NB4 (cell line): ENCODE measurements around the gene ADGRA1.

ENCODE experiments used
- MYC ChIP-seq: IDR thresholded peaks from 2 replicates; pipeline ENCODE4 v1.6.1; 2011; ENCODE audit warnings: low read depth, low read length
- POLR2A ChIP-seq: IDR thresholded peaks from 2 replicates; pipeline ENCODE4 v1.6.1; 2011; ENCODE audit warnings: mild to moderate bottlenecking; ENCODE audit not compliant: insufficient read length; ENCODE audit errors: extremely low read depth
- TF ChIP-seq, protein P1 (sequence below): IDR thresholded peaks from one replicate; pipeline ENCODE4 v1.5.1; 2012; ENCODE audit warnings: low read depth, low read length
- TF ChIP-seq, protein P2 (sequence below): IDR thresholded peaks from 2 replicates; pipeline ENCODE4 v1.6.1; 2011; ENCODE audit warnings: low read depth, low read length

GRCh38 chr10:133141958-133142340 is 54.2 kb downstream of the ADGRA1 start:
- TF ChIP-seq, protein P1, sequence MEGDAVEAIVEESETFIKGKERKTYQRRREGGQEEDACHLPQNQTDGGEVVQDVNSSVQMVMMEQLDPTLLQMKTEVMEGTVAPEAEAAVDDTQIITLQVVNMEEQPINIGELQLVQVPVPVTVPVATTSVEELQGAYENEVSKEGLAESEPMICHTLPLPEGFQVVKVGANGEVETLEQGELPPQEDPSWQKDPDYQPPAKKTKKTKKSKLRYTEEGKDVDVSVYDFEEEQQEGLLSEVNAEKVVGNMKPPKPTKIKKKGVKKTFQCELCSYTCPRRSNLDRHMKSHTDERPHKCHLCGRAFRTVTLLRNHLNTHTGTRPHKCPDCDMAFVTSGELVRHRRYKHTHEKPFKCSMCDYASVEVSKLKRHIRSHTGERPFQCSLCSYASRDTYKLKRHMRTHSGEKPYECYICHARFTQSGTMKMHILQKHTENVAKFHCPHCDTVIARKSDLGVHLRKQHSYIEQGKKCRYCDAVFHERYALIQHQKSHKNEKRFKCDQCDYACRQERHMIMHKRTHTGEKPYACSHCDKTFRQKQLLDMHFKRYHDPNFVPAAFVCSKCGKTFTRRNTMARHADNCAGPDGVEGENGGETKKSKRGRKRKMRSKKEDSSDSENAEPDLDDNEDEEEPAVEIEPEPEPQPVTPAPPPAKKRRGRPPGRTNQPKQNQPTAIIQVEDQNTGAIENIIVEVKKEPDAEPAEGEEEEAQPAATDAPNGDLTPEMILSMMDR, result no peak
- TF ChIP-seq POLR2A (no peak), MYC (no peak)
- TF ChIP-seq, protein P2, sequence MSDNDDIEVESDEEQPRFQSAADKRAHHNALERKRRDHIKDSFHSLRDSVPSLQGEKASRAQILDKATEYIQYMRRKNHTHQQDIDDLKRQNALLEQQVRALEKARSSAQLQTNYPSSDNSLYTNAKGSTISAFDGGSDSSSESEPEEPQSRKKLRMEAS, result no peak
